GM12874 (cell line): Measurements from ENCODE around the gene ROR1.

Experiments
- CTCF ChIP-seq: IDR thresholded peaks from 2 replicates; pipeline ENCODE4 v1.5.1; 2011; ENCODE audit warnings: low read depth, mild to moderate bottlenecking, control low read depth, low read length, moderate library complexity; ENCODE audit not compliant: insufficient read depth

The ROR1 gene

GRCh38 chr1:63861052-63861691 is 87.4 kb downstream of the ROR1 start:
- TF ChIP-seq CTCF: no peak

GRCh38 chr1:63863145-63863544 is 89.3 kb downstream of the ROR1 start:
- TF ChIP-seq CTCF: no peak

- TF ChIP-seq CTCF: no peak
Observed at GRCh38 chr1:63864224-63864641, 90.4 kb downstream of the ROR1 start.

- no peak for TF ChIP-seq CTCF
Observed at GRCh38 chr1:63865561-63865960, 91.7 kb downstream of the ROR1 start.

GRCh38 chr1:63866084-63866483 is 92.3 kb downstream of the ROR1 start:
- no peak for TF ChIP-seq CTCF

GRCh38 chr1:63867429-63868176 is 93.8 kb downstream of the ROR1 start:
- no peak for TF ChIP-seq CTCF

- no peak for TF ChIP-seq CTCF
Observed at GRCh38 chr1:63868268-63868781, 94.5 kb downstream of the ROR1 start.
